Lower lobe of right lung (tissue), 2 donors: ENCODE data around the gene CXCL16. TPM values are rescaled to one million over a fixed set of nuclear protein-coding genes. Genes with fewer than 3 reads are reported as not detected.

Experiments
- ATAC-seq, 2 donors: fragments of 200-7000 bp; cut with Tn5 transposase; one replicate each; pipeline ENCODE4 v1.9.1; 2020 to 2022; ENCODE audit warnings: mild to moderate bottlenecking in 2 of 2, moderate library complexity in 2 of 2
- DNase-seq: peaks from one replicate; pipeline ENCODE4 v3.0.0-alpha.2; 2020
- H3K27ac ChIP-seq: fragments of 200-600 bp; one replicate; pipeline ENCODE4 v1.8.0; 2022
- H3K27me3 ChIP-seq: fragments of 200-600 bp; one replicate; pipeline ENCODE4 v1.8.0; 2022; ENCODE audit warnings: low read depth
- H3K36me3 ChIP-seq: fragments of 200-600 bp; one replicate; pipeline ENCODE4 v1.8.0; 2022; ENCODE audit warnings: mild to moderate bottlenecking
- H3K4me1 ChIP-seq: fragments of 200-600 bp; one replicate; pipeline ENCODE4 v1.8.0; 2022
- H3K4me3 ChIP-seq: fragments of 200-600 bp; one replicate; pipeline ENCODE4 v1.8.0; 2022; ENCODE audit warnings: mild to moderate bottlenecking
- H3K9me3 ChIP-seq: fragments of 200-600 bp; one replicate; pipeline ENCODE4 v1.8.0; 2022
- CTCF ChIP-seq: fragments of 200-600 bp; IDR thresholded peaks from one replicate; pipeline ENCODE4 v1.8.0; 2022; ENCODE audit warnings: antibody characterized with exemption, mild to moderate bottlenecking
- intact Hi-C: fragments of 100-400 bp; cut with DNase I; formaldehyde crosslinking; loops from one replicate; pipeline ENCODE4 v1.11.0; 2022
- total RNA-seq: library from RNA; stranded (reverse); fragmentation: NEBNext Ultra II Directional; extraction: Animal tissue kit (Norgen Biotek cat#: 25700); gene quantifications from one replicate; pipeline ENCODE4 v1.2.1, GENCODE V29; 2021
- donor health status: DM: no; HTN: yes; CAD: no; lungs with severe emphysema.

Gene CXCL16
- total RNA-seq, 1 donor from 2014 or later = 249 TPM

GRCh38 chr17:4720787-4721186 is 18.9 kb downstream of the CXCL16 start:
- no peak for ATAC-seq
- H3K4me1 ChIP-seq = peaks cover 16% of the 10 kb centered on the region
- H3K27ac ChIP-seq = peak overlapping the region; percentile 72
- DNase-seq = peak; percentile 19
- peaks cover 50% of the 10 kb centered on the region for H3K36me3 ChIP-seq
- no peak for TF ChIP-seq CTCF
- no peaks in the 10 kb centered on the region for H3K9me3 ChIP-seq
- H3K4me3 ChIP-seq = no peak overlapping the region
- intact Hi-C loops = no loop called here
- H3K27me3 ChIP-seq = no peaks in the 10 kb centered on the region

GRCh38 chr17:4719684-4720221 is 20.0 kb downstream of the CXCL16 start:
- DNase-seq = peak; percentile 43
- no peak for TF ChIP-seq CTCF
- peaks cover 16% of the 10 kb centered on the region for H3K4me1 ChIP-seq
- H3K27ac ChIP-seq = no peak overlapping the region
- no peaks in the 10 kb centered on the region for H3K9me3 ChIP-seq
- peaks cover 51% of the 10 kb centered on the region for H3K36me3 ChIP-seq
- no peaks in the 10 kb centered on the region for H3K27me3 ChIP-seq
- no peak overlapping the region for H3K4me3 ChIP-seq
- ATAC-seq = peak; percentile 27 to 48
- intact Hi-C loops = no loop called here

GRCh38 chr17:4719146-4719545 is 20.6 kb downstream of the CXCL16 start:
- ATAC-seq = no peak
- no peak overlapping the region for H3K27ac ChIP-seq

GRCh38 chr17:4718276-4718675 is 21.5 kb downstream of the CXCL16 start:
- ATAC-seq = no peak
- H3K27ac ChIP-seq = no peak overlapping the region
- H3K9me3 ChIP-seq = no peaks in the 10 kb centered on the region
- H3K27me3 ChIP-seq = no peaks in the 10 kb centered on the region
- no peak for TF ChIP-seq CTCF
- peaks cover 26% of the 10 kb centered on the region for H3K4me1 ChIP-seq
- H3K36me3 ChIP-seq = peaks cover 51% of the 10 kb centered on the region
- intact Hi-C loops = no loop called here
- H3K4me3 ChIP-seq = no peak overlapping the region
- peak; percentile 39 for DNase-seq

More at GRCh38 chr17:4719146-4719545, 20.6 kb downstream of the CXCL16 start:
- intact Hi-C loops = no loop called here
- peak; percentile 37 for DNase-seq
- Histone ChIP-seq H3K36me3 (peaks cover 51% of the 10 kb centered on the region), H3K4me1 (peaks cover 18% of the 10 kb centered on the region), H3K9me3 (no peaks in the 10 kb centered on the region), H3K27me3 (no peaks in the 10 kb centered on the region), H3K4me3 (no peak overlapping the region)
- TF ChIP-seq CTCF = no peak

GRCh38 chr17:4717791-4718190 is 21.9 kb downstream of the CXCL16 start:
- Histone ChIP-seq H3K36me3 (peaks cover 51% of the 10 kb centered on the region), H3K27me3 (no peaks in the 10 kb centered on the region), H3K4me3 (no peak overlapping the region), H3K4me1 (peaks cover 30% of the 10 kb centered on the region), H3K9me3 (no peaks in the 10 kb centered on the region), H3K27ac (no peak overlapping the region)
- ATAC-seq = no peak
- TF ChIP-seq CTCF = no peak
- intact Hi-C loops = no loop called here
- DNase-seq = peak; percentile 63

- ATAC-seq (no peak), DNase-seq (peak; percentile 36)
- H3K27me3 ChIP-seq = no peaks in the 10 kb centered on the region
- H3K9me3 ChIP-seq = no peaks in the 10 kb centered on the region
- H3K36me3 ChIP-seq = peaks cover 51% of the 10 kb centered on the region
- no peak for TF ChIP-seq CTCF
- H3K27ac ChIP-seq = no peak overlapping the region
- intact Hi-C loops = no loop called here
- H3K4me3 ChIP-seq = no peak overlapping the region
- H3K4me1 ChIP-seq = peaks cover 37% of the 10 kb centered on the region
Measured at GRCh38 chr17:4716081-4716480, 23.6 kb downstream of the CXCL16 start.
